ENCODE data around the gene ARHGAP24. TPM values are rescaled to one million over a fixed set of nuclear protein-coding genes. Genes with fewer than 3 reads are reported as not detected.

Gene ARHGAP24
- total and polyA plus RNA-seq, 4 donors, result 1.8 to 15.2 (median 3.3) TPM

DNA sequence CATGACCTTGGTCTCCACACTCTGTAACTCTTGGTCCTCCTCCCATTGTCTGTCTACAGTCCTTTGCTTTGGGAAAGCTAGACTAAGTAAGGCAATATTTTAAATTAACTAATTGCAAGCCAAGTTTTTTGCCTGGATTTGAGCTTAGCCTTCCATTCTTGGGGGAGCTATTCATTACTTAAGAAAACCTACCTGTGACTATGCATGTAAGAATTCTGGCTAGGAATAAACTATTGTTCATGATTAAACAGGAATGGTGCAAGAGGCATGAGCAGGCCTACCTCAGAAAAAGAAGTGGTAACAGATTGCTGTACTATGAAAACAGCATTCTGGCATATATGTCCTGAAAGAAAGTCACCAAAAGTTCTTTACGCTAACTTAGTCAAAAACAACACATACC, 575.5 kb downstream of the ARHGAP24 start:
- Histone ChIP-seq H3K27me3 (ENCODE audit: control insufficient read depth in 4 of 4, insufficient read depth in 4 of 4, low read length in 3 of 4) (no peaks in the 10 kb centered on the region), H3K4me3 (ENCODE audit: low read depth in 1 of 3, low read length in 3 of 3) (no peak overlapping the region), H3K9me3 (ENCODE audit: control insufficient read depth in 4 of 4, low read length in 3 of 4) (no peaks in the 10 kb centered on the region), H3K27ac (ENCODE audit: low read depth in 1 of 2, low read length in 2 of 2) (no peak overlapping the region), H3K36me3 (ENCODE audit: control insufficient read depth in 4 of 4, insufficient read depth in 3 of 4, low read depth in 1 of 4, low read length in 3 of 4) (no peaks in the 10 kb centered on the region), H3K4me1 (ENCODE audit: control insufficient read depth in 4 of 4, insufficient read depth in 4 of 4, low read length in 3 of 4) (no peaks in the 10 kb centered on the region), H3K9ac (ENCODE audit: low read depth in 1 of 2, low read length in 2 of 2) (no peak overlapping the region)
- no peak for DNase-seq (ENCODE audit: low spot score)
- TF ChIP-seq, protein P1, sequence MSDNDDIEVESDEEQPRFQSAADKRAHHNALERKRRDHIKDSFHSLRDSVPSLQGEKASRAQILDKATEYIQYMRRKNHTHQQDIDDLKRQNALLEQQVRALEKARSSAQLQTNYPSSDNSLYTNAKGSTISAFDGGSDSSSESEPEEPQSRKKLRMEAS (IDR thresholded peaks at IDR 0.05), result no peak
- TF ChIP-seq, protein P2, sequence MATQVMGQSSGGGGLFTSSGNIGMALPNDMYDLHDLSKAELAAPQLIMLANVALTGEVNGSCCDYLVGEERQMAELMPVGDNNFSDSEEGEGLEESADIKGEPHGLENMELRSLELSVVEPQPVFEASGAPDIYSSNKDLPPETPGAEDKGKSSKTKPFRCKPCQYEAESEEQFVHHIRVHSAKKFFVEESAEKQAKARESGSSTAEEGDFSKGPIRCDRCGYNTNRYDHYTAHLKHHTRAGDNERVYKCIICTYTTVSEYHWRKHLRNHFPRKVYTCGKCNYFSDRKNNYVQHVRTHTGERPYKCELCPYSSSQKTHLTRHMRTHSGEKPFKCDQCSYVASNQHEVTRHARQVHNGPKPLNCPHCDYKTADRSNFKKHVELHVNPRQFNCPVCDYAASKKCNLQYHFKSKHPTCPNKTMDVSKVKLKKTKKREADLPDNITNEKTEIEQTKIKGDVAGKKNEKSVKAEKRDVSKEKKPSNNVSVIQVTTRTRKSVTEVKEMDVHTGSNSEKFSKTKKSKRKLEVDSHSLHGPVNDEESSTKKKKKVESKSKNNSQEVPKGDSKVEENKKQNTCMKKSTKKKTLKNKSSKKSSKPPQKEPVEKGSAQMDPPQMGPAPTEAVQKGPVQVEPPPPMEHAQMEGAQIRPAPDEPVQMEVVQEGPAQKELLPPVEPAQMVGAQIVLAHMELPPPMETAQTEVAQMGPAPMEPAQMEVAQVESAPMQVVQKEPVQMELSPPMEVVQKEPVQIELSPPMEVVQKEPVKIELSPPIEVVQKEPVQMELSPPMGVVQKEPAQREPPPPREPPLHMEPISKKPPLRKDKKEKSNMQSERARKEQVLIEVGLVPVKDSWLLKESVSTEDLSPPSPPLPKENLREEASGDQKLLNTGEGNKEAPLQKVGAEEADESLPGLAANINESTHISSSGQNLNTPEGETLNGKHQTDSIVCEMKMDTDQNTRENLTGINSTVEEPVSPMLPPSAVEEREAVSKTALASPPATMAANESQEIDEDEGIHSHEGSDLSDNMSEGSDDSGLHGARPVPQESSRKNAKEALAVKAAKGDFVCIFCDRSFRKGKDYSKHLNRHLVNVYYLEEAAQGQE (IDR thresholded peaks at IDR 0.05), result no peak
- TF ChIP-seq, protein P3, sequence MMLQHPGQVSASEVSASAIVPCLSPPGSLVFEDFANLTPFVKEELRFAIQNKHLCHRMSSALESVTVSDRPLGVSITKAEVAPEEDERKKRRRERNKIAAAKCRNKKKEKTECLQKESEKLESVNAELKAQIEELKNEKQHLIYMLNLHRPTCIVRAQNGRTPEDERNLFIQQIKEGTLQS (IDR thresholded peaks at IDR 0.05), result no peak
- TF ChIP-seq TAF1 (conservative IDR thresholded peaks at IDR 0.05) (no peak), RAD21 (IDR thresholded peaks at IDR 0.05) (no peak), JUND (IDR thresholded peaks at IDR 0.05) (no peak), EGR1 (IDR thresholded peaks at IDR 0.05; ENCODE audit: low read depth in 2 of 2) (no peak), FOXA2 (IDR thresholded peaks at IDR 0.05) (no peak), GABPA (IDR thresholded peaks at IDR 0.05 in 1 of 2, conservative IDR thresholded peaks at IDR 0.05 in 1 of 2) (no peak), HNF4G (IDR thresholded peaks at IDR 0.05) (no peak), SP1 (IDR thresholded peaks at IDR 0.05) (no peak), NR2F2 (IDR thresholded peaks at IDR 0.05) (no peak), HNF4A (conservative IDR thresholded peaks at IDR 0.05) (no peak), FOXA1 (IDR thresholded peaks at IDR 0.05) (no peak), YY1 (IDR thresholded peaks at IDR 0.05) (no peak), RXRA (IDR thresholded peaks at IDR 0.05) (no peak)
- TF ChIP-seq, protein P4, sequence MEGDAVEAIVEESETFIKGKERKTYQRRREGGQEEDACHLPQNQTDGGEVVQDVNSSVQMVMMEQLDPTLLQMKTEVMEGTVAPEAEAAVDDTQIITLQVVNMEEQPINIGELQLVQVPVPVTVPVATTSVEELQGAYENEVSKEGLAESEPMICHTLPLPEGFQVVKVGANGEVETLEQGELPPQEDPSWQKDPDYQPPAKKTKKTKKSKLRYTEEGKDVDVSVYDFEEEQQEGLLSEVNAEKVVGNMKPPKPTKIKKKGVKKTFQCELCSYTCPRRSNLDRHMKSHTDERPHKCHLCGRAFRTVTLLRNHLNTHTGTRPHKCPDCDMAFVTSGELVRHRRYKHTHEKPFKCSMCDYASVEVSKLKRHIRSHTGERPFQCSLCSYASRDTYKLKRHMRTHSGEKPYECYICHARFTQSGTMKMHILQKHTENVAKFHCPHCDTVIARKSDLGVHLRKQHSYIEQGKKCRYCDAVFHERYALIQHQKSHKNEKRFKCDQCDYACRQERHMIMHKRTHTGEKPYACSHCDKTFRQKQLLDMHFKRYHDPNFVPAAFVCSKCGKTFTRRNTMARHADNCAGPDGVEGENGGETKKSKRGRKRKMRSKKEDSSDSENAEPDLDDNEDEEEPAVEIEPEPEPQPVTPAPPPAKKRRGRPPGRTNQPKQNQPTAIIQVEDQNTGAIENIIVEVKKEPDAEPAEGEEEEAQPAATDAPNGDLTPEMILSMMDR (IDR thresholded peaks at IDR 0.05; ENCODE audit: low read depth, low read length, missing input control), result no peak
- TF ChIP-seq, protein P5, sequence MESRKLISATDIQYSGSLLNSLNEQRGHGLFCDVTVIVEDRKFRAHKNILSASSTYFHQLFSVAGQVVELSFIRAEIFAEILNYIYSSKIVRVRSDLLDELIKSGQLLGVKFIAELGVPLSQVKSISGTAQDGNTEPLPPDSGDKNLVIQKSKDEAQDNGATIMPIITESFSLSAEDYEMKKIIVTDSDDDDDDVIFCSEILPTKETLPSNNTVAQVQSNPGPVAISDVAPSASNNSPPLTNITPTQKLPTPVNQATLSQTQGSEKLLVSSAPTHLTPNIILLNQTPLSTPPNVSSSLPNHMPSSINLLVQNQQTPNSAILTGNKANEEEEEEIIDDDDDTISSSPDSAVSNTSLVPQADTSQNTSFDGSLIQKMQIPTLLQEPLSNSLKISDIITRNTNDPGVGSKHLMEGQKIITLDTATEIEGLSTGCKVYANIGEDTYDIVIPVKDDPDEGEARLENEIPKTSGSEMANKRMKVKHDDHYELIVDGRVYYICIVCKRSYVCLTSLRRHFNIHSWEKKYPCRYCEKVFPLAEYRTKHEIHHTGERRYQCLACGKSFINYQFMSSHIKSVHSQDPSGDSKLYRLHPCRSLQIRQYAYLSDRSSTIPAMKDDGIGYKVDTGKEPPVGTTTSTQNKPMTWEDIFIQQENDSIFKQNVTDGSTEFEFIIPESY (IDR thresholded peaks at IDR 0.05), result no peak
- 96% methylated on average over 1 of the region's 1 CpG for WGBS

Small RNAs within 50 kb of the gene (small RNA-seq; reads per million reads assigned to genes)
- not detected for gene MIR4451

All from liver (tissue), 10 donors.